HepG2 (cell line): Measurements from ENCODE around the gene PRR11. TPM values are rescaled to one million over a fixed set of nuclear protein-coding genes. Genes with fewer than 3 reads are reported as not detected.

Experiments used
- ATAC-seq: fragments of 200-7000 bp; cut with Tn5 transposase; 3 replicates; pipeline ENCODE4 v1.9.1; 2020; ENCODE audit warnings: mild to moderate bottlenecking, moderate library complexity
- BruUV-seq: library from RNA; stranded (reverse); fragments of 400-500 nt; replicated peaks from 2 replicates; lab custom pipeline; 2021; lab: Mats Ljungman, UMichigan
- CTCF ChIA-PET: fragments of 300-600 bp; formaldehyde crosslinking; extraction: SDS; loops from one replicate; lab custom pipeline; 2021; ENCODE audit warnings: low total read pairs, inconsistent platforms, low intra/inter-chr PET ratio; lab: Yijun Ruan, JAX
- POLR2A ChIA-PET: fragments of 350-600 bp; sonication (Branson Sonifier 250); formaldehyde crosslinking; loops from one replicate; lab custom pipeline; 2020; ENCODE audit warnings: antibody characterized with exemption, inconsistent platforms; lab: Yijun Ruan, JAX
- DNase-seq: peaks from one replicate; pipeline ENCODE4 v3.0.0-alpha.2; 2015; ENCODE audit warnings: low spot score
- FAIRE-seq: peaks from 3 replicates; lab custom pipeline; 2011; peaks lifted over from hg19 to GRCh38; lab: Jason Lieb, UNC
- H2AFZ ChIP-seq: one replicate; pipeline ENCODE4 v1.6.1; 2011; ENCODE audit warnings: low read length, inconsistent platforms
- H3K27ac ChIP-seq: fragments of 300-600 bp; 3 replicates; pipeline ENCODE4 v1.8.0; 2011; ENCODE audit warnings: mixed run types, mild to moderate bottlenecking, mixed read lengths, low read length, inconsistent platforms; ENCODE audit not compliant: insufficient read depth; ENCODE audit errors: extremely low read length
- H3K27me3 ChIP-seq, 2 experiments: fragments of 200-600 bp in 1 of 2; 2 replicates in 1 of 2; 3 replicates in 1 of 2; pipeline versions ENCODE4 v1.6.0 to v1.8.0; 2011; ENCODE audit warnings: low read length in 2 of 2, mild to moderate bottlenecking in 2 of 2, moderate library complexity in 2 of 2, inconsistent platforms in 1 of 2; ENCODE audit not compliant: insufficient read depth in 2 of 2, control insufficient read depth in 1 of 2
- H3K36me3 ChIP-seq, 2 experiments: fragments of 200-600 bp in 1 of 2; replicated peaks in 1 of 2; 2 replicates in 1 of 2; 3 replicates in 1 of 2; pipeline versions ENCODE4 v1.5.1 to v1.8.0; 2011; ENCODE audit warnings: low read length in 2 of 2, inconsistent platforms in 1 of 2; ENCODE audit not compliant: insufficient read depth in 2 of 2, control insufficient read depth in 1 of 2
- H3K4me1 ChIP-seq: 2 replicates; pipeline ENCODE4 v1.5.1; 2012; ENCODE audit warnings: low read length, inconsistent platforms; ENCODE audit not compliant: insufficient read depth
- H3K4me2 ChIP-seq: 2 replicates; pipeline ENCODE4 v1.6.0; 2011; ENCODE audit warnings: low read depth, low read length, inconsistent platforms
- H3K4me3 ChIP-seq, 3 experiments: fragments of 200-600 bp in 1 of 3; sonication (generic), shearing (Covaris generic) in 1 of 3; replicated peaks in 1 of 3; 2 replicates each; pipeline ENCODE4 v1.5.1; 2011 to 2016; ENCODE audit warnings: low read length in 3 of 3, inconsistent platforms in 2 of 3, low read depth in 2 of 3, mild to moderate bottlenecking in 2 of 3, control low read depth in 1 of 3, mixed read lengths in 1 of 3; ENCODE audit not compliant: insufficient read depth in 1 of 3
- H3K79me2 ChIP-seq: one replicate; pipeline ENCODE4 v1.6.1; 2011; ENCODE audit warnings: low read length, inconsistent platforms; ENCODE audit not compliant: insufficient read depth
- H3K9ac ChIP-seq: 2 replicates; pipeline ENCODE4 v1.6.0; 2011; ENCODE audit warnings: mild to moderate bottlenecking, low read depth, low read length, inconsistent platforms; ENCODE audit not compliant: insufficient read depth
- H3K9me3 ChIP-seq: 2 replicates; pipeline ENCODE4 v1.5.1; 2012; ENCODE audit warnings: mild to moderate bottlenecking, low read length
- H4K20me1 ChIP-seq: 2 replicates; pipeline ENCODE4 v1.6.0; 2011; ENCODE audit warnings: inconsistent platforms, mild to moderate bottlenecking, low read length, moderate library complexity; ENCODE audit not compliant: insufficient read depth
- CHD2 ChIP-seq: IDR thresholded peaks from 2 replicates; pipeline ENCODE4 v1.6.1; 2011; ENCODE audit warnings: low read depth, low read length, improper control_type of control experiment
- CHD4 ChIP-seq: fragments of 200-600 bp; sonication (generic); IDR thresholded peaks from 2 replicates; pipeline ENCODE4 v1.7.0; 2017; ENCODE audit warnings: mild to moderate bottlenecking, low read length, borderline replicate concordance
- PRDM15 ChIP-seq: sonication (generic); formaldehyde crosslinking; IDR thresholded peaks from 2 replicates; pipeline ENCODE4 v1.4.0; 2020; ENCODE audit warnings: missing genetic modification reagents
- SMAD3 ChIP-seq: sonication (generic); formaldehyde crosslinking; IDR thresholded peaks from 2 replicates; pipeline ENCODE4 v1.4.0; 2020; ENCODE audit warnings: missing genetic modification reagents
- ZBTB1 ChIP-seq: sonication (generic); formaldehyde crosslinking; IDR thresholded peaks from 2 replicates; pipeline ENCODE4 v1.4.0; 2020; ENCODE audit warnings: missing genetic modification reagents, borderline replicate concordance
- ZNF614 ChIP-seq: IDR thresholded peaks from 2 replicates; pipeline ENCODE4 v1.6.1; 2018; ENCODE audit warnings: missing biosample characterization, missing genetic modification reagents, inconsistent platforms, borderline replicate concordance
- WGBS: methylation state at CpG from one replicate; pipeline ENCODE4 v1.1.6; 2017; ENCODE audit warnings: low lambda C conversion rate; 5-methylcytosine and 5-hydroxymethylcytosine counted together
- in situ Hi-C: cut with HindIII; loops from 2 replicates; pipeline ENCODE4 v1.10.0; 2017; ENCODE audit warnings: low pct_unique_long_range_greater_than_20kb; ENCODE audit not compliant: extremely low pct_ligation_motif_present
- intact Hi-C: fragments of 100-400 bp; cut with micrococcal nuclease; formaldehyde crosslinking; loops from one replicate; pipeline ENCODE4 v1.10.0; 2022; ENCODE audit not compliant: unreplicated experiment
- polyA plus RNA-seq, 8 experiments: library from polyadenylated mRNA; depleted of rRNA in 3 of 8; stranded (reverse) in 7 of 8; unstranded in 1 of 8; fragments of >200 nt; fragmentation: Illumina TruSeq in 4 of 8; extraction: Trizol in 4 of 8; gene quantifications; 2 replicates each; pipeline versions ENCODE4 v1.2.1 to v1.2.3, GENCODE V29; 2011 to 2016; ENCODE audit warnings: low read depth in 4 of 8, missing spikeins in 1 of 8, mixed read lengths in 1 of 8; ENCODE audit not compliant: insufficient read depth in 1 of 8
- total RNA-seq, 5 experiments: library from RNA; depleted of rRNA; stranded (reverse); fragments of >200 nt; fragmentation: Illumina TruSeq; extraction: Trizol; gene quantifications; 2 replicates each; pipeline ENCODE4 v1.2.3, GENCODE V29; 2016; ENCODE audit warnings: low read depth in 1 of 5

Gene PRR11
- total and polyA plus RNA-seq, 2 of the 13 experiments (the other 11 are each of a cell fraction or from before 2014, with no cell fraction given): 35.7 to 39.2 TPM

- ATAC-seq (no peak), FAIRE-seq (no peak), DNase-seq (no peak)
- 97% methylated on average over 4 of the region's 4 CpGs for WGBS
- no peaks in the 10 kb centered on the region for H3K9me3 ChIP-seq
- TF ChIP-seq SMAD3: no peak
- TF ChIP-seq ZNF614 (CRISPR knock-in tag): no peak
- no peak for TF ChIP-seq ZBTB1 (CRISPR knock-in tag)
- TF ChIP-seq CHD4: no peak
- no peak for TF ChIP-seq CHD2
- no TSS peak for BruUV-seq
- no peaks in the 10 kb centered on the region for H4K20me1 ChIP-seq
- no peak overlapping the region for H3K27ac ChIP-seq
- intact Hi-C loops (no loop called here), in situ Hi-C loops (no loop called here)
- H3K36me3 ChIP-seq: peaks cover 10 to 72% of the 10 kb centered on the region in 2 experiments
- H3K9ac ChIP-seq: no peak overlapping the region
- no peak overlapping the region for H3K4me2 ChIP-seq
- H3K4me3 ChIP-seq: no peak overlapping the region
- H3K27me3 ChIP-seq: no peaks in the 10 kb centered on the region
- H3K79me2 ChIP-seq: no peaks in the 10 kb centered on the region
- no peak overlapping the region for H2AFZ ChIP-seq
- ChIA-PET CTCF (no interaction called here), POLR2A (no interaction called here)
- H3K4me1 ChIP-seq: no peaks in the 10 kb centered on the region
Observed at GRCh38 chr17:59199398-59199797, 43.9 kb downstream of the PRR11 start.

GRCh38 chr17:59202320-59202719 is 46.8 kb downstream of the PRR11 start:
- no peaks in the 10 kb centered on the region for H4K20me1 ChIP-seq
- no peak overlapping the region for H3K27ac ChIP-seq
- H3K9me3 ChIP-seq: no peaks in the 10 kb centered on the region
- H3K79me2 ChIP-seq: no peaks in the 10 kb centered on the region
- 100% methylated on average over 1 of the region's 1 CpG for WGBS
- CTCF ChIA-PET: no interaction called here
- H2AFZ ChIP-seq: no peak overlapping the region
- H3K27me3 ChIP-seq: no peaks in the 10 kb centered on the region
- ATAC-seq: no peak
- intact Hi-C loops: no loop called here
- no peaks in the 10 kb centered on the region for H3K4me1 ChIP-seq
- DNase-seq: no peak
- in situ Hi-C loops: no loop called here
- no peak for FAIRE-seq
- no peak overlapping the region for H3K4me2 ChIP-seq
- H3K9ac ChIP-seq: no peak overlapping the region
- POLR2A ChIA-PET: no interaction called here
- no TSS peak for BruUV-seq
- no peak overlapping the region for H3K4me3 ChIP-seq
- peaks cover 9 to 52% of the 10 kb centered on the region in 2 experiments for H3K36me3 ChIP-seq
- TF ChIP-seq PRDM15 (CRISPR knock-in tag): no peak
